GM06990 (cell line): ENCODE results near the gene KCNF1.

Source experiments
- DNase-seq: peaks from one replicate; pipeline ENCODE4 v3.0.0-alpha.2; 2011; ENCODE audit not compliant: insufficient read length; ENCODE audit errors: extremely low read depth
- H3K27me3 ChIP-seq: replicated peaks from 2 replicates; pipeline ENCODE4 v1.6.0; 2011; ENCODE audit warnings: low read length; ENCODE audit not compliant: control insufficient read depth, insufficient read depth
- H3K36me3 ChIP-seq: 2 replicates; pipeline ENCODE4 v1.5.1; 2011; ENCODE audit warnings: low read length; ENCODE audit not compliant: control insufficient read depth, insufficient read depth
- H3K4me3 ChIP-seq: replicated peaks from 2 replicates; pipeline ENCODE4 v1.5.1; 2011; ENCODE audit warnings: low read depth, mild to moderate bottlenecking, control low read depth, low read length
- TF ChIP-seq, protein P1 (sequence below): IDR thresholded peaks from 2 replicates; pipeline ENCODE4 v1.5.1; 2011; ENCODE audit warnings: low read length, control low read depth, mild to moderate bottlenecking, inconsistent platforms; ENCODE audit not compliant: insufficient read depth, poor library complexity, severe bottlenecking

KCNF1 gene

DNA sequence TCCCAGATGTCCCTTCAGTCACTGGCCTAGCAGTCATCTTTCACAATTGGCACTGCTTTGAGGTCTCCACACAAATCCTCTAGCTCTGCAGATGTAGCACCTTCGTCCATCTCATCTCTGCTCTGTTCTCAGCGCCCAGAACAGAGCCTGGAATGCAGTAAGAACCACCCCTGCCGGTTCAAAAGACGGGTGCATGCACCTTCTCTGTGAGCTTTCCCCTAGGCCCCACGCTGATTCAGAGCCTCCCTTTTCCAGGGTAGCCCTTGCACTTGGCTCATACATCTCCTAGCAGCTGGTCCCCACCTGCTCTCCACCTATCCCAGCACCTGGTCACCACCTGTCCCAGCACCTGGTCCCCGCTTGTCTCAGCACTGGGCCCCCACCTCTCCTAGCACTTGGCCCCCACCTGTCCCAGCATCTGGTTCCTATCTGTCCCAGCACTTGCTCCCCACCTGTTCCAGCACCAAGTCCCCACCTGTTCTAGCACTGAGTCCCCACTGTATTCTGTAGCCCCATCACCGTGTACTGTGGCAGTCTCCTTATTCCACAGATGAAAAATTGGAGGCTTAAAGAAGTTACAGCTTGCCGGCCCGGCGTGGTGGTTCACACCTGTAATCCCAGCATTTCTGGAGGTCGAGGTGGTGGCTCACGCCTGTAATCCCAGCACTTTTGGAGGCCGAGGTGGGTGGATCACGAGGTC is 4.7 kb upstream of the KCNF1 start:
- Histone ChIP-seq H3K36me3 (no peaks in the 10 kb centered on the region), H3K4me3 (no peak overlapping the region), H3K27me3 (no peaks in the 10 kb centered on the region; the same call in 1 of the 2 replicates)
- TF ChIP-seq, protein P1, sequence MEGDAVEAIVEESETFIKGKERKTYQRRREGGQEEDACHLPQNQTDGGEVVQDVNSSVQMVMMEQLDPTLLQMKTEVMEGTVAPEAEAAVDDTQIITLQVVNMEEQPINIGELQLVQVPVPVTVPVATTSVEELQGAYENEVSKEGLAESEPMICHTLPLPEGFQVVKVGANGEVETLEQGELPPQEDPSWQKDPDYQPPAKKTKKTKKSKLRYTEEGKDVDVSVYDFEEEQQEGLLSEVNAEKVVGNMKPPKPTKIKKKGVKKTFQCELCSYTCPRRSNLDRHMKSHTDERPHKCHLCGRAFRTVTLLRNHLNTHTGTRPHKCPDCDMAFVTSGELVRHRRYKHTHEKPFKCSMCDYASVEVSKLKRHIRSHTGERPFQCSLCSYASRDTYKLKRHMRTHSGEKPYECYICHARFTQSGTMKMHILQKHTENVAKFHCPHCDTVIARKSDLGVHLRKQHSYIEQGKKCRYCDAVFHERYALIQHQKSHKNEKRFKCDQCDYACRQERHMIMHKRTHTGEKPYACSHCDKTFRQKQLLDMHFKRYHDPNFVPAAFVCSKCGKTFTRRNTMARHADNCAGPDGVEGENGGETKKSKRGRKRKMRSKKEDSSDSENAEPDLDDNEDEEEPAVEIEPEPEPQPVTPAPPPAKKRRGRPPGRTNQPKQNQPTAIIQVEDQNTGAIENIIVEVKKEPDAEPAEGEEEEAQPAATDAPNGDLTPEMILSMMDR = no peak
- DNase-seq = no peak

DNA sequence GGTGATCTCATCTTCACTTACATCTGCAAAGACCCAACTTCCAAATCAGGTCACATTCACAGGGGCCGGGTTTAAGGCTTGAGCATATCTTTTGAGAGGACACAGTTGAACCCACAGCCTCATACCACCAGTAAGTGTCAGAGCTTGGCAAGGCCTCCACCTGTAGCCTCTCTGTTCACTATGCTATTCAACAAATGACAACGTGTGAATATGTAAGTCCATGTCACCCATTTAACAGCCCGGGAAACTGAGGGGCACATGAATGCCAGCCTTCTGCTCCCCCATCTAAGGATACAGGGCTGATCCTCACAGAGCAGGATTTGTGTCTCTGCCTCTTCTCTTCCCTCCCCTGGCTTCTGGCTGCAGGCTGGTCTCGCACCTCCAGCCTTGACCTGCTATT is 3.5 kb upstream of the KCNF1 start:
- H3K36me3 ChIP-seq = no peaks in the 10 kb centered on the region
- TF ChIP-seq, protein P1 = no peak
- no peak overlapping the region for H3K4me3 ChIP-seq
- no peaks in the 10 kb centered on the region; the same call in 1 of the 2 replicates for H3K27me3 ChIP-seq
- DNase-seq = no peak

DNA sequence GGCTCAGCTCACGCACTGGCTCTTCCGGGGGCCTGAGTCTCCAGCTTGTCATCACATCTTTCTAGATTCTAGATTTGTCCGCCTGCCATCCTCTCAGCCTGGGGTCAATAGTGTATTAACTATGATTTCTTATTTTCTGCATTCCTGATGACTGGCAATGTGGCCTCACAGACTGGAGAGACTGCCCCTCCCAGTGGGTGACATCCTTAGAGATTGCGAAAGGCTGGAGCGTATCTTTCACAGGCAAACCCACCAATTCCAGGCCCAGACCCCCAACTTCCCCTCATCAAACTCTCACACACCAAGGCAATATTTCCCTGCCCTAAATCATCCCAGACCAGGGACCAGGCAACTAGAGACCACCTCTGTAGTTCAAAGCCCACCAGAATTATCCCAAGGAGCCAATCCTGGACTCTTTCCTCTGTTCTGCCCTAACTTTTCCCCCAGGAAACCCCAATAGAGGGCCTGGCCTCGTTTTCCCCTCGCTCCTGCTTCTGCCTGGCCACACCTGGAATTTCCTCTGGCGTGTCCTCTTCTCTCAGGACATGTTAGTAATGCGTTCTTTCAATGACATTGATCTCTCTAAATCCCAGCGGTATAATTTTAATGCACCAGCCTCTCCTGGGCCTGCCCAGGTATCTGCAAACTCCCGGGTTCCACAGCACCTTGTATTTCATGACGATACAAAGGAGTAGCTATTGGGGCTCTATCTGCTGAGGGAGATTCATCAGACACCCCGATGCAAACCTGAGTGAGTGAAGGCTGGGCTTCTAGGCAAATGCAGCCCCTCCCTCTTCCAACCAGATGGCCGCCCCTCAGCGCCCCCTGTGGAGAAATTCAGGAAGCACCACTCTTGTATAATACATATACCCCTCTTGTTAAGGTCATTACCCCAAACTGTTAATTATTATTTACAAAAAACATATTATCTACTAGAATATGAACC is 2.4 kb upstream of the KCNF1 start:
- H3K27me3 ChIP-seq = no peaks in the 10 kb centered on the region; the same call in 1 of the 2 replicates
- no peaks in the 10 kb centered on the region for H3K36me3 ChIP-seq
- DNase-seq = no peak
- no peak overlapping the region for H3K4me3 ChIP-seq
- TF ChIP-seq, protein P1 = peak; percentile 38

DNA sequence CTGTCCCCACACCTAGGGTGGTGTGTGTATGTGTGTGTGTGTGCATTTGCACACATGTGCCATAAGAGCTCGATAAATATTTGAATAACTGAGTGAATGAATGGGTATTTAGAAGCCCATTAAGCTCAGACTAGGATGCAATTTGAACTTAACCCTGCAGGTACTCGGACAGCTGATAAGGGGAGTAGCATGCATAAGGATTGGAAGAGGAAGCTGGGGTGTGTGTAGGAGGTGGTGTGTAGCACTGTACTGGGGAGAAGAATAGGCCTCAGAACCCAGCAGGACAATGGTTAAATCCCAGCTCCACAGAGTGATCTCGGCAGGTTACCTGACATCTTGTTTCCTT is 1.8 kb upstream of the KCNF1 start:
- H3K36me3 ChIP-seq = no peaks in the 10 kb centered on the region
- TF ChIP-seq, protein P1 = no peak
- H3K4me3 ChIP-seq = no peak overlapping the region
- DNase-seq = no peak
- H3K27me3 ChIP-seq = no peaks in the 10 kb centered on the region; the same call in 1 of the 2 replicates

DNA sequence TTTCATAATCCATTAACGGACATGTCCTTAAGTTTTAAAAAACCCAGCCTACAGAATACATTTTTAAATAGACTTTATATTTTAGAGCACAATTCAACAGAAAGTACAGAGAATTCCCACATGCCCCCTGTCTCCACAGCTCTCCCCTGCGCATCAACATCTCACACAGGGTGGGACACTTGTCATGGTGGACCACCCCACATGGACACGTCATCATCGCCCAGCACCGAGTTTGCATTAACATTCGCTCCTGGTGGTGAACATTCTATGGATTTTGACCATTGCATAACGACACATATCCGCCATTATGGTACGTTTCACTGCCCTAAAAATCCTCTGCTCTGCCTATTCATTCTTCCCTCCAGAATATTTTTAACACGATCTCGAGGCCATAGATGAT is 1.1 kb upstream of the KCNF1 start:
- no peak for DNase-seq
- no peaks in the 10 kb centered on the region for H3K36me3 ChIP-seq
- H3K27me3 ChIP-seq = no peaks in the 10 kb centered on the region; the same call in 1 of the 2 replicates
- H3K4me3 ChIP-seq = no peak overlapping the region
- TF ChIP-seq, protein P1 = no peak
